Adrenal gland (tissue), 12 donors: ENCODE results near the gene TAAR1. TPM values are rescaled to one million over a fixed set of nuclear protein-coding genes. Genes with fewer than 3 reads are reported as not detected.

ENCODE experiments used
- DNase-seq, 7 donors: peaks; one replicate each; pipeline ENCODE4 v3.0.0-alpha.2; 2019 to 2020
- H3K27ac ChIP-seq, 5 donors: fragments of 200-600 bp; sonication (generic) in 4 of 5; 1 replicate in 3 of 5; 2 replicates in 2 of 5; pipeline versions ENCODE4 v1.5.1 to v1.8.0; 2016 to 2020; ENCODE audit warnings: mild to moderate bottlenecking in 1 of 5
- H3K27me3 ChIP-seq: fragments of 200-600 bp; 2 replicates; pipeline ENCODE4 v1.8.0; 2021
- H3K36me3 ChIP-seq, 2 donors: fragments of 200-600 bp; replicated peaks in 1 of 2; 1 replicate in 1 of 2; 2 replicates in 1 of 2; pipeline versions ENCODE4 v1.5.1 to v1.8.0; 2018 to 2022
- H3K4me1 ChIP-seq, 2 donors: fragments of 200-600 bp; replicated peaks in 1 of 2; 1 replicate in 1 of 2; 2 replicates in 1 of 2; pipeline versions ENCODE4 v1.5.1 to v1.8.0; 2018 to 2021
- H3K4me3 ChIP-seq, 4 donors: fragments of 200-600 bp; sonication (generic) in 3 of 4; one replicate each; pipeline ENCODE4 v1.5.1; 2016 to 2018
- H3K9me3 ChIP-seq, 3 donors: fragments of 200-600 bp; sonication (generic) in 1 of 3; replicated peaks in 1 of 3; 1 replicate in 2 of 3; 2 replicates in 1 of 3; pipeline versions ENCODE4 v1.5.1 to v1.8.0; 2016 to 2021
- POLR2A ChIP-seq, 2 donors: fragments of 450-650 bp; IDR thresholded peaks; one replicate each; pipeline ENCODE4 v1.6.1; 2017; ENCODE audit warnings: antibody characterized with exemption in 2 of 2, mild to moderate bottlenecking in 2 of 2, moderate library complexity in 1 of 2
- WGBS, 4 donors: extraction: QIAGEN DNeasy Blood & Tissue Kit in 2 of 4; methylation state at CpG; one replicate each; pipeline versions ENCODE4 v1.1.5 to v1.1.7; 2013 to 2017; 5-methylcytosine and 5-hydroxymethylcytosine counted together
- intact Hi-C, 2 donors: fragments of 100-400 bp; cut with DNase I; formaldehyde crosslinking; loops; one replicate each; pipeline versions ENCODE4 v1.14.1 to v1.15.0; 2022 to 2023
- polyA plus RNA-seq, 3 donors: library from polyadenylated mRNA; stranded (reverse); fragments of 200-250 nt in 2 of 3; fragments of 350-450 nt in 1 of 3; fragmentation: Illumina TruSeq in 1 of 3; extraction: RNeasy Lipid Tissue Mini Kit (QIAGEN cat#74804) in 1 of 3; gene quantifications; one replicate each; pipeline ENCODE4 v1.2.3, GENCODE V29; 2013 to 2014
- total RNA-seq, 9 donors: library from RNA; depleted of rRNA in 4 of 9; stranded (reverse); fragments of >200 nt in 4 of 9; fragments of 120-200 nt in 1 of 9; fragmentation: NEBNext Ultra II Directional in 1 of 9; extraction: Animal tissue kit (Norgen Biotek cat#: 25700) in 1 of 9; gene quantifications; one replicate each; pipeline versions ENCODE4 v1.1.0 to v1.2.4, GENCODE V29; 2013 to 2023
- TF ChIP-seq, protein P1 (sequence below), 6 experiments: fragments of 450-650 bp in 4 of 6; fragments of 200-600 bp in 2 of 6; sonication (generic) in 1 of 6; IDR thresholded peaks; 1 replicate in 5 of 6; 2 replicates in 1 of 6; pipeline versions ENCODE4 v1.5.1 to v1.8.0; 2016 to 2021; ENCODE audit warnings: antibody characterized with exemption in 6 of 6, mild to moderate bottlenecking in 2 of 6, moderate library complexity in 1 of 6
- donor health status: healthy with polysubstance abuse.
- donor health status: Bipolar disorder and iron deficiency.
- donor health status: DM: yes; HTN: yes; CAD: no.
- donor health status: DM: no; HTN: no; CAD: no.
- donor health status: DM: no; HTN: no; CAD: no.
- donor health status: DM: yes; HTN: yes; CAD: no.

The TAAR1 gene
- total and polyA plus RNA-seq, 12 donors = not detected

DNA sequence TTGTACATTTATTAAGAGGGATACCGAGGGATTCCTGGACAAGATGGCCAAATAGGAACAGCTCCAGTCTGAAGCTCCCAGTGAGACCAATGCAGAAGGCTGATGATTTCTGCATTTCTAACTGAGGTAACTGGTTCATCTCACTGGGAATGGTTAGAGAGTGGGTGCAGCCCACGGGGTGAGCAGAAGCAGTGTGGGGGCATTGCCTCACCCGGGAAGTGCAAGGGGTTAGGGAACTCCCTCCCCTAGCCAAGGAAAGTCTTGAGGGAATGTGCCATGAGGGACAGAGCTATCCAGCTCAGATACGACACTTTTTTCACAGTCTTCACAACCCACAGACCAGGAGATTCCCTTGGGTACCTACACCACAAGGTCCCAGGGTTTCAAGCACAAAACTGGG is 24.2 kb downstream of the TAAR1 start:
- 69 to 82% (median 74%) methylated on average over 3 to 4 of the region's 4 CpGs for WGBS, 4 donors
- TF ChIP-seq POLR2A (IDR thresholded peaks at IDR 0.05) = no peak
- TF ChIP-seq, protein P1, sequence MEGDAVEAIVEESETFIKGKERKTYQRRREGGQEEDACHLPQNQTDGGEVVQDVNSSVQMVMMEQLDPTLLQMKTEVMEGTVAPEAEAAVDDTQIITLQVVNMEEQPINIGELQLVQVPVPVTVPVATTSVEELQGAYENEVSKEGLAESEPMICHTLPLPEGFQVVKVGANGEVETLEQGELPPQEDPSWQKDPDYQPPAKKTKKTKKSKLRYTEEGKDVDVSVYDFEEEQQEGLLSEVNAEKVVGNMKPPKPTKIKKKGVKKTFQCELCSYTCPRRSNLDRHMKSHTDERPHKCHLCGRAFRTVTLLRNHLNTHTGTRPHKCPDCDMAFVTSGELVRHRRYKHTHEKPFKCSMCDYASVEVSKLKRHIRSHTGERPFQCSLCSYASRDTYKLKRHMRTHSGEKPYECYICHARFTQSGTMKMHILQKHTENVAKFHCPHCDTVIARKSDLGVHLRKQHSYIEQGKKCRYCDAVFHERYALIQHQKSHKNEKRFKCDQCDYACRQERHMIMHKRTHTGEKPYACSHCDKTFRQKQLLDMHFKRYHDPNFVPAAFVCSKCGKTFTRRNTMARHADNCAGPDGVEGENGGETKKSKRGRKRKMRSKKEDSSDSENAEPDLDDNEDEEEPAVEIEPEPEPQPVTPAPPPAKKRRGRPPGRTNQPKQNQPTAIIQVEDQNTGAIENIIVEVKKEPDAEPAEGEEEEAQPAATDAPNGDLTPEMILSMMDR (IDR thresholded peaks at IDR 0.05) = no peak
- peaks cover 7% of the 10 kb centered on the region for H3K27me3 ChIP-seq
- no peak for DNase-seq
- H3K27ac ChIP-seq = no peak overlapping the region
- H3K9me3 ChIP-seq = no peaks in the 10 kb centered on the region
- H3K4me1 ChIP-seq = no peaks in the 10 kb centered on the region
- H3K4me3 ChIP-seq = no peak overlapping the region
- intact Hi-C loops = no loop called here
- H3K36me3 ChIP-seq = no peaks in the 10 kb centered on the region

DNA sequence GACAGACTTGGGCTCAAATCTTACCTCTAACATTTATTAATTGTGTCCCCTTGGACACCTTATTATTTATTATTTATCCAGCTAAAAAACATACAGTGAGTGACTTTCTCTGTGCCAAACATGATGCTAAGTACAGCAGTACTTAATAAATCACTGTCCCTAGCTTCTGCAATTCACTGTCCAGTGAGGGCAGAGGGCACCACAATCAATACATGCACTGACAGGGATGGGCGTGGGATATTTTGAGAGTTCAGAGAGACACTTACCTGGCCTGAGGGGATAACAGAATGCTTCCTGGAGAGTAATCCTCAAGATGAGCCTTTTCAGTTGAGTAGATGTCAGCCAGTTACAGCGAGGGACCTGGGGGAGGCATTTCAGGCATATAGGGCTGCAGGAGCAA is 25.6 kb downstream of the TAAR1 start:
- intact Hi-C loops = no loop called here
- Histone ChIP-seq H3K4me1 (no peaks in the 10 kb centered on the region), H3K9me3 (no peaks in the 10 kb centered on the region), H3K27ac (no peak overlapping the region), H3K36me3 (no peaks in the 10 kb centered on the region), H3K27me3 (peaks cover 7% of the 10 kb centered on the region), H3K4me3 (no peak overlapping the region)
- DNase-seq = no peak
- TF ChIP-seq, protein P1 (IDR thresholded peaks at IDR 0.05) = no peak
- TF ChIP-seq POLR2A (IDR thresholded peaks at IDR 0.05) = no peak
- 69 to 73% (median 71%) methylated on average over 2 of the region's 2 CpGs for WGBS, 4 donors

DNA sequence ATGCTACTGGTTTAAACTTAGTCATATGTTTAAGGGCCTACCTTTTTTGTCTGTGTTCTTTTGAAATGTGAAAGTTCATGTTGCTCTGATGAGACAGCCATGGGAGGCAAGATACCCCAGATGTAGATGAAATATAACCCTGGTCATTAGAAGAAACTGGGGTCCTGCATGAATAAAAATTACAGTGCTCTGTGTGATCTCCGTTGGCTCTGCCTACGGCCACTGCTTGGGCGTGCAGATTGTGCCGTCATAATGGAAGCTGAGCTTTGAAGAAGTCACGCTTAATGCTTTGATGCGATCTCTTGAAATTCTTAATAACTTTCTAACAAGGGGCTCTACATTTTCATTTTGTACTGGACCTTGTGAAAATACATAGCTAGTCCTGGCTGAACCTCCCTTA is 34.8 kb downstream of the TAAR1 start, which contains the start of gene TAAR2:
TSS of gene TAAR2 (minus strand) at position 101 of the 400 bp plus-strand sequence. CDS start at position 101, 0 bp downstream.
- Histone ChIP-seq H3K27ac (no peak within 1 kb of the TSS), H3K4me1 (no peaks in the 10 kb centered on the region), H3K27me3 (no peaks in the 10 kb centered on the region), H3K9me3 (no peaks in the 10 kb centered on the region), H3K4me3 (no peak within 1 kb of the TSS), H3K36me3 (no peaks in the 10 kb centered on the region)
- intact Hi-C loops = no loop called here
- TF ChIP-seq POLR2A (IDR thresholded peaks at IDR 0.05) = no peak
- DNase-seq = no peak
- WGBS, 4 donors = 79 to 90% (median 89%) methylated on average over 6 of the region's 6 CpGs

DNA sequence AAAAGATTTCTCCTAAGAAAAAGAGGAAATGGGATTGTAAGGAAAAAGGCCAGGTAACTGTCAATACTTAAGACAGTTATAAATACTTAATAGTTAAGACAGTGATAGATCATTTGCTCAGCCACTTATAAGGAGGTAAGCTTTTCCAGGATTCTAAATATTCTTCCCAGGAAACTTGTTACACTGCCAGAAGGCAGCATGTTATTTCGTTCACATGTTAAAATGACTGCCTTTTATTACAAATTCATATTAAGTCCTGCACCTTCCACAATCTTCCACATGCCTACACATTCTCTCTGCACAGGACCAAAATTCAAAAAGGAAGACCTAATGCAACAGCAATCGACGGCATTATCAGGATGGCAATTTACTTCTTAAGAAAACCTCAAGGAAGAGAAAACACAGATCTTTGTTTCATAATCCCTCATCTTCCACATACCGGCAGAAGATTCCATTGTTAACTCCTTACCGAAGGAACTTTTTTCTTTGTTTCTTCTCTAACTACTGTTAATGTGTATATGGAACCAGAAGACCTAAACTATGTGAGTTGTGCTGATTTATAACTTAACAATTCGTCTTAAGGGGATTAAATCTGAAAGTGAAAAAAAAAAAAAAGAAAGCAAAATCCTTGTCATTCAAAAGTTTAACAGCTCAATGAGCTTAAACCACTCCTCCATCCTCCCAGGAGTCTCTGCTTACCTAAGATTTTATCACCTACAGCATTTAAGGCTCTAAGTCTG is 35.7 kb downstream of the TAAR1 start:
- intact Hi-C loops = no loop called here
- TF ChIP-seq POLR2A (IDR thresholded peaks at IDR 0.05) = no peak
- TF ChIP-seq, protein P1 (IDR thresholded peaks at IDR 0.05) = no peak

DNA sequence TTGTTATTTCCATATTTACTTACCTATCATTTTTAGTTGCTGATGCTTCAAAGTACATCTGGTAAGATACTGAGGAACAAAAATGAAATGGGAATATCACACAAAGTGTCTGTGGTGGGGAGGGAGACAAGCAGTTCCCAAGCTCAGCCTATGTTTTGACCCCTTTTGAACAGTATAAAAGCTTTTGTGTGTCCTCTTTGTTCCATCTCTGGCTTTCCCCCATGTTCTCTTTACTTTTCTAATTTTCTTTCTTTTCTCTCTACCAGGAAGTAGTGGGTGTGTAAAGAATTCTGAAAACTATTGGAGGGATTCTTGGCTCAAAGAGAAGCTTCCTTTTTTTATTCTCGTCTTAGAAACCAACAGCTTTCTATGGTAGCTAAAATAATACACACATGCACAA is 42.3 kb downstream of the TAAR1 start:
- intact Hi-C loops = no loop called here
- WGBS, 4 donors = 26 to 51% (median 32%) methylated on average over 1 of the region's 1 CpG
- Histone ChIP-seq H3K27me3 (no peaks in the 10 kb centered on the region), H3K4me3 (no peak overlapping the region), H3K36me3 (no peaks in the 10 kb centered on the region), H3K9me3 (peaks cover 0 to 7% (median 0%) of the 10 kb centered on the region in 3 donors), H3K27ac (no peak overlapping the region), H3K4me1 (no peaks in the 10 kb centered on the region)
- DNase-seq = no peak
- TF ChIP-seq, protein P1 (IDR thresholded peaks at IDR 0.05) = no peak
- TF ChIP-seq POLR2A (IDR thresholded peaks at IDR 0.05) = no peak

More for the DNA sequence above, 35.7 kb downstream of the TAAR1 start:
- H3K27me3 ChIP-seq = no peaks in the 10 kb centered on the region
- H3K27ac ChIP-seq = no peak overlapping the region
- H3K4me3 ChIP-seq = no peak overlapping the region
- DNase-seq = no peak
- H3K9me3 ChIP-seq = no peaks in the 10 kb centered on the region
- 52 to 65% (median 57%) methylated on average over 6 of the region's 6 CpGs for WGBS, 4 donors
- no peaks in the 10 kb centered on the region for H3K4me1 ChIP-seq
- H3K36me3 ChIP-seq = no peaks in the 10 kb centered on the region
